Erythroblast (primary cell): ENCODE data around the gene SH3BGRL2.
"Not testable (repeated sequence)": the region's sequence is repeated elsewhere in the genome, so short reads cannot be mapped to it uniquely, and the experiment has no call there.

Experiments used
- DNase-seq, 2 experiments: peaks; one replicate each; lab custom pipeline; 2025; lab: John Stamatoyannopoulos, UW
- GATA1 ChIP-seq: IDR thresholded peaks from 2 replicates; pipeline ENCODE4 v1.6.1; 2011; ENCODE audit warnings: low read depth, mild to moderate bottlenecking, control low read depth, low read length, moderate library complexity
- POLR2A ChIP-seq: IDR thresholded peaks from 2 replicates; pipeline ENCODE4 v1.6.1; 2011; ENCODE audit warnings: mild to moderate bottlenecking, low read length

The SH3BGRL2 gene

DNA sequence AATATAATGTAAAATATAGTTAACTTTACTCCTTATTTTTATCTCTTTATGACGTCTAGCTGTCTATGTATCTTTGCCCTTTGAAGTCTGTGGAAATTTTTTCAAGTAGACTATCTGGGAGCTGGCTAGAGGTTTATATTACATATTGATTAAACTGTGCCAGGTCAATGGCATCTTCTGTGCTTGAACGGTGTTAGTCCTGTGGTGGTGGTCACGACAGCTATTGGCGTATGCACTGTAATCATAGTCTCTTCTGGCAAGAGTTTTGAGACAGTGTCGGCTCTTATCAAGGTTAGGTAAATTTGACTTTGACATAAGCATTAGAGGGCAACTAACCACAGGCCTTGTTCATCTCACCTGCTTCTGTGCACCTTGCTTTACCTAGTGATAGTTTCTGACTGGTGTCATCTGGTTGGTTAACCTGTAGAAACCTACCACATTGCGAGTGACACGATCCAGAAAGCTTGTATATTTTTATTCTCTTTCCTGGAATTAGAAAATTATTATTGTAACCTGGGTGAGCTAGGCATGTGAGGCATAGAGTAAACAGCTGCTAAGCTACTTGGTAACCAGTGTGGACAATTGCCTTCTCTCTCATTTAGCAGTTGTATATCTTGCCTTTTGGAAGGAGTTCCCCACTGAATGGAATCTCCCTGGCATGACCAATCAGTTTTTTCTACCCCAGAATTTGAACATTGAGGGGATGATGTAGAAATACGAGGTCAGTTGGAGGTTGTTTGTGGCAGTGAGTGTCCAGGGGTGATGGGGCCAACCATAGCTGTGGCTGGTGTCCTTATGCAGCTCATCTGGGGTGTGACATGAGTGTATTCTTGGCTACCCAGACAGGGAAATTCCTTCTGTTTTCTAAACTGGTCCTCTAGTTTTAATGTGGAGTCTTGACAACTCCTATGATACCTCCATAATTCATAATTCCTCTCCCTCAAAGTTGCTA, 45.9 kb downstream of the SH3BGRL2 start:
- DNase-seq, result no peak
- TF ChIP-seq GATA1 (no peak), POLR2A (no peak)

DNA sequence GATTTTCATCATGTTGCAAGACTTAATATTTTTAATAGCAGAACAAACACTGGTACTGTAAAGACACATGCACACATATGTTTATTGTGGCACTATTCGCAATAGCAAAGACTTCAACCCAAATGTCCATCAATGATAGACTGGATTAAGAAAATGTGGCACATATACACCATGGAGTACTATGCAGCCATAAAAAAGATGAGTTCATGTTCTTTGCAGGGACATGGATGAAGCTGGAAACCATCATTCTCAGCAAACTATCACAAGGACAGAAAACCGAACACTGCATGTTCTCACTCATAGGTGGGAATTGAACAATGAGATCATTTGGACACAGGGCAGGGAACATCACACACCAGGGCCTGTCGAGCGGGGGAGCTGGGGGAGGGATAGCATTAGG, 51.6 kb downstream of the SH3BGRL2 start:
- DNase-seq, result not testable (repeated sequence)

DNA sequence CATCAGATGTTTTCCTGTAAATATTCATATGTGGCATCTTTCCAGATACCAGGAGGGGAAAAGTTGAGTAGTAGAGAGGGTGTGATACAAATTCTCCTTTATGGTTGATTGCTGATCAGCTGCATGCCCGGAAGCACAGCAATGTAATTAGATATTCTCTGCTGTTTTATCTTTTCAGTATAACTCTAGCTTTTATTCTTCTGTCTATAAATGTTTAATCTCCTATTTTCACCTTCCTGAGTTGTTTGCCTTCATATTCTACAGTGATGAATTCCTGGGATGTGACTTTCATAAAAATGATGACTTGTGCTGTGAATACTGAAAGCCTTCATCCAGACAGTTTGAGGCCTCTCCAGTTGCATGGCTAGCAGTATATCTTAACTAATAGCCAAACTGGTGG, 53.7 kb downstream of the SH3BGRL2 start:
- no peak for TF ChIP-seq POLR2A
- no peak for TF ChIP-seq GATA1
- DNase-seq, result no peak

DNA sequence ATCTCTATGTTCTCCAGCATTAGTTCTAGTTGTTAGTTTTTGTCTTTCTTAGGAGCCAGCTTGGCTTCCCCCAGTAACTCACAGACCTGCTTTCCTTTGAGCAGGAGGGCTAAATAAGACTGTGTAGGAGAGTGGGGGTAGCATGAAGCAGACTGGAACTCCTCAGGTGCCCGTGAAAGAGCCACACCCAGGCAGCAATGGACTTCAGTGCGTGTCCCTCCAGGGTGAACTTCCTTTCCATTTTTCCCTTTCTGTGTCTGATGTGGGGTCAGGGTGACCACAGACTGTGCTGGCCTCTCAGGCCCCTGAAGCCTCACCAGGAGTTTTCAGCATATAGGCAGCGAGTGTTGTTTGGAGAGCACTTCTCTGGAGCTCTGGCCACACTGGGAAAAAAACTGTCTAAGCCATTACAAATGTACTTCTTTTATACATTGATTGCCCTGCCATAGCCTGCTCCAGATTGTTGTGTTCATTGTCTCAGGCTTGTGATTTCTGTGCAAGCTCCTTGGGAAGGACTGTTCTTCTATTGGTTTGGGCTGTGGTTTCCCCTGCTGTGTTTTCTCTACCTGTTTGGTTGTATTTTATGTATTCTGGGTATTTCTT, 55.7 kb downstream of the SH3BGRL2 start:
- no peak for DNase-seq
- TF ChIP-seq POLR2A (no peak), GATA1 (no peak)

DNA sequence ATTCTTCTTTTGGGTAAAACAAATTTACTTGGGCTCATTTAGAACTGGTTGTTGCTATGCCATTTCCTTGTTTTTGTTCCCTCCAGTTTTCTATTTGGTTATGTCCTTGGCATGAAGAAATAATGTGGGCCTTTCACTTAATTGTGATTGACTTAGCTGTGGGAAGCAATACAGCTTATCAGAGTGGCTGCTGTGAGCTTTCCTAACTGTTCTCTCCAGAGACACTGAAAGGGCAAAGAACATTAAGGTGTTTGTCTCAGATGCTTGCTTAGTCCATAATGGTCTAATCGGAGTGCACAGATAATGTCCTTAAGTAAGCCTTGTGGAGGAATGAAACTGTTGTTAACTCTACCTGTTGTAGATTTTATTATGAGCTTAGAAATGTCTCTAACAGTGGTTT, 56.6 kb downstream of the SH3BGRL2 start:
- TF ChIP-seq GATA1, result no peak
- TF ChIP-seq POLR2A, result no peak
- DNase-seq, result no peak

DNA sequence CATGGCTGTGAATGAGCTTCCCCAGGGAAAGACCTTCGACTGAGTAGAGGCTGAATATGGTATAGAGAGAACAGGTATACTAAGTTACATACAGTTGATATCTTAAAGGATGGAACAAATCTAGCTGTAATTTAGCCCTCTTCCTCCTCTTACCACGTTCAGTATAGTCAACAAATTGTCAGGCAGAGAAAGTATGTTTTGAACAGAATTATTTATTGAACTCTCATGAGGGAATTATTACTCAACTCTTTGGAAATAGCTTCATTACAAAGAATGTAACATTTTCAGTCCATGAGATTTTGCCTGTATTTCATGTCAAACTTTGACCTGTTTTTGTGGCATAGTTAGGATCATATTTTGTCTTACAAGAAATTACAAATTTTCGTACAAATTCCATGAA, 63.0 kb downstream of the SH3BGRL2 start:
- no peak for DNase-seq
- TF ChIP-seq POLR2A (no peak), GATA1 (no peak)

DNA sequence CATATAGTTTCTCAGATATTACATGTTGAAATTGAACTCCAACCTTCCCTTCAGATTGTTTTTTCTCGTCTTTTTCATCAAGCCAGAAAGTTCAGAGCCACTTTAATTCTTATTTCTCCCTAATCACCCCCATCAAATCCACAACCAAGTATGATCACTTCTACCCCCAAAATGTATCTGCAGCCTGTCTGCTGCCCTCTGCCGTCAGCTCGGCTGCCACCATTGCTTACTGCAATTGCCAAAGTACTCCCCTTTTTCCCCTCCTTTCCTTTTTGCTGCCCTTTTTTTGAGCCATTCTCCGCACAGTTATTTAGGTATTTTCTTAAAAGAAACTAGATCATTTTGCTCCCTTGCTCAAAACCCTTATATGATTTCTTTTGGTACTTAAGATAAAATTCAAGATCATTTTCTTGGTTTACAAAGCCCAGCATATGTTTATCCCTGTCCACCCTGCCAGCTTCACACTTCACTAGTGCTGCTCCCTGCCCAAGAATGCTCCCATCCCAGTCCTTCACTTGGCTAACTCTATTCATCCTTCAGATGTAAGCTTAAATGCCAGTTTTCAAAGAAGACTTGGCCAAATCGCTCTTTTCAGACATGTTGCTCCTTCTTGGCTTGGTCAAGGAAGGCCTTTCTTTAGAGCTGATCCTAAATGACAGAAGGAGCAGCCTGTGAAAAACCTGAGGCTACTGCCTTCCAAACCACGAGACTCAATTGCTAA, 63.7 kb downstream of the SH3BGRL2 start:
- TF ChIP-seq GATA1 (no peak), POLR2A (no peak)
- no peak for DNase-seq

DNA sequence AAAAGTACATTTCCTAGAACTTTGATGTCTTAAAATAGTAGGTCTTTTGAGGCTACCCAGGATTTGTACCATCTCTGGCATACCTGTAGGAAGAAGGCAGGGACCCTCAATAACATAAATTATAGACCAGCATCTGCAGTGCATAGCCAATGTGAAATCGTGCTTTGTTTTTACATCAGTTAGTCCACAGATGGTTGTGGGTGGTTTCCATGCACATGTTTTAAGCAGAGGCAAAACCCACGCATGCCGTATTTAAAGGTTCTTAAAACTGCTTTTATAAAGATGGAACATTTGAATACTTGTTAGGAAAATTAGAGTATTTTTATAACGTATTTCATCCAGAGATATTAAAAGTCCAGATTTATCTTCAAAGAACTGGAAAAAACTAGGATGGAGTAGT, 66.3 kb downstream of the SH3BGRL2 start:
- no peak for DNase-seq

DNA sequence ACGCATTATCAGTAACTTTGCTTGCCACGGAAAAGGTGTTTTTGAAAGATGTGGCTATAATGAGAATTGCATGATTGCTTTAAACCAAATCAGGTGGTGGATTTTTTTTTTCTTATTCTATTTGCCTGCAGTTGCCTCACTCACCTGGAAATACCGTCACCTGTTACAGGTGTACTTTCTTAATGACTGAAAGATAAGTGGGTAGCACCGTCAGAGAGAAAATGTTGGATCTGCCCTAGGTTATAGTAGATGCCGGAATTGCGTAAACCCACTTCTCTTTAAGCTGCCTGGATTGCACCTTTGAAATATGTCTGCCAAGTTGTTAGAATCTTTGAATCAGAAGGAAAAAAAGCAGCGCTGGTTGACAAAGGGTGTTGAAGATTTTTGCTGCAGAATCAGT, 68.5 kb downstream of the SH3BGRL2 start:
- TF ChIP-seq POLR2A, result no peak
- TF ChIP-seq GATA1, result no peak
- DNase-seq, result no peak

More for the DNA sequence above, 66.3 kb downstream of the SH3BGRL2 start:
- TF ChIP-seq POLR2A (no peak), GATA1 (no peak)

DNA sequence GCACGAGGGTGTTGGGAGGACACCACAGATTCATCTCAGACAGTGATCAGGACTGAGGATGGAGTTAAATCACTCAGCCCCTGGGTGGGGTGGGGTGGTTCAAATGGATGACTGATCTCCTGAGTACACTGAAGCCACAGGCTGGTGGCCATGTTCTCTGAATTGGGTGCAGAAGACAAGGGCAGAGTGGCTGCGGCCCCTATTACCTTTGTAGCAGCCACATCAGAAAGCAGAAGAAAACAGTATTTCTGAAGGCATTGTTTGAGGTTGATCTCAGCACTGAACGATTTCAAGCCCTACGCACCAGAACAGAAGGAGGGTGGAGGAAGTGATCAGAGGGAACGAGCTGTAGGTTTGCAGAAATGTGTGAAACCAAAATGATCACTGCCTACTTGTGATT, 71.6 kb downstream of the SH3BGRL2 start:
- TF ChIP-seq GATA1 (no peak), POLR2A (no peak)
- no peak for DNase-seq

DNA sequence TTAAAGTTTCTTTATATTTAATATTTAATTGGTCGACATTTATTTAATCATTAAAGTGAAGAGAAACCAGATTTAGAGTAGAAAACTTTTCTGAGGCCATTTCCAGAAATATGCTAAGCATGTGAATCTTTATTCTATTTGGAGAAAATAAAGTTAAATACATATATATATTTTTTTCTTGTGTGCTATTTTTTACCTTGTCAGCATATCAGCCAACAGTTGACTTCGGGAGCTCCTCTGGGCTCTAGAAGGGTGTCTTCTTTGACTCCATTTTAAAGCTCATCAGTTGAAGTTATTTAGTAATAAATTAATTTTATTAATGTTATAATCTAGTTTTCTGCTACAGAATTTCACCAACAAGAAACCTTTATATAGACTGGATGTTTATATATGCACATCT, 73.1 kb downstream of the SH3BGRL2 start:
- TF ChIP-seq GATA1 (no peak), POLR2A (no peak)
- no peak for DNase-seq

DNA sequence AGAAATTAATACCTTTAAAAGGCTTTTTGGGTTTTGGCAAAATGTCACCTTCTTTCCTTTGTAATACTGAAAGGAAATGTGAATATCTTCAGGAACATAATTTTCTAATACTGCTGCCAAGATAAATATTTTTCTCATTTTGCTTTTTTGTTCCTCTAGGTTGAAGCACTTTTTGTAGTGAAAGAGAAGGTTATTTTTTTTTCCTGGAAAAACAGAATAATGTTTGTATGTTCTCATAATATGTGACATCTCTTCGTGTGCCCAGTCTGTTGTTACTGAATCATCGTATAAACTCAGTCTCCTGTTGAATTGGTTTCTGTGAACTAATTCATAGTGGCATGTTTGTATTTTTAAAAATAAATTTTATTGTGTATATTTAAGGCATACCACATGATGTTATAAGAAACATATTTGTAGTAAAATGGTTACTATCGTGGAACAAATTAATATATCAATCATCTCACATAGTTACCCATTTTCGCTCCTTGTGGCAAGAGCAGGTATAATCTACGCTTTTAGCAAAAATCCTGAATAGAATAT, 74.4 kb downstream of the SH3BGRL2 start:
- no peak for TF ChIP-seq POLR2A
- TF ChIP-seq GATA1, result no peak
- DNase-seq, result no peak

DNA sequence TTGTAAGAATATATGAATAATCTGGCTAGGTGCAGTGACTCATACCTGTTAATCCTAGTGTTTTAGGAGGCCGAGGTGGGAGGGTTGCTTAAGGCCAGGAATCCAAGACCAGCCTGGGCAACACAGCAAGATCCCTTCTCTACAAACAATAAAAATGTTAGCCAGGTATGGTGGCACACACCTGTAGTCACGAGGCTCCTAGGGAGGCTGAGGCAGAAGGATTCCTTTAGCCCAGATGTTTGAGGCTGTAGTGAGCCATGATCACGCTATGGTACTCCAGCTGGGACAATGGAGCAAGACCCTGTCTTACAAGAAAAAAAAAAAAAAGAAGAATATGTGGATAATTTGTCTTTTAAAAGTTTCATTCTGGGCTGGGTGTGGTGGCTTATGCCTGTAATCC, 75.4 kb downstream of the SH3BGRL2 start:
- no peak for DNase-seq
- TF ChIP-seq POLR2A, result no peak
- no peak for TF ChIP-seq GATA1

DNA sequence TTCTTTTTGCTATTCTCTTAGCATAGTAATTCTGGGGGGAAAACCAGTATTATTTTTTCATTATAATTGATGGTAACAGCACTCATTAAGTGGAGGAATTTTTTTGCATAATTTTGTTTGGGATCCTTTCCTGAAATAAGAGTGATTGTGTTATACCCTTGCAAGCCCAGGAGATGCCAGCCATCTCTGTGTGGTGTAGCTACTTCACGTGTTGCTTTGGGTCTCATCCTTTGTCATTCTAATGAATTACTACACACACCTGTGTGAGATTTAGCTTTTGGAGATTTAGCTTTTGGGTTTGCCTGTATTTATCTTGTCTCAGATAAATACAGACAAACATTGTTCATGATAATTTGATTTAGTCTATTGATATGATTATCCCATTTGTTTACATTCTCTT, 76.5 kb downstream of the SH3BGRL2 start:
- TF ChIP-seq GATA1 (no peak), POLR2A (no peak)
- no peak for DNase-seq
